ENCODE measurements around the gene MT1M. TPM values are rescaled to one million over a fixed set of nuclear protein-coding genes. Genes with fewer than 3 reads are reported as not detected.

The MT1M gene
- total and polyA plus RNA-seq, 2 of the 4 experiments (the other 2 are of a cell fraction): 0.10 TPM; not detected in 1

DNA sequence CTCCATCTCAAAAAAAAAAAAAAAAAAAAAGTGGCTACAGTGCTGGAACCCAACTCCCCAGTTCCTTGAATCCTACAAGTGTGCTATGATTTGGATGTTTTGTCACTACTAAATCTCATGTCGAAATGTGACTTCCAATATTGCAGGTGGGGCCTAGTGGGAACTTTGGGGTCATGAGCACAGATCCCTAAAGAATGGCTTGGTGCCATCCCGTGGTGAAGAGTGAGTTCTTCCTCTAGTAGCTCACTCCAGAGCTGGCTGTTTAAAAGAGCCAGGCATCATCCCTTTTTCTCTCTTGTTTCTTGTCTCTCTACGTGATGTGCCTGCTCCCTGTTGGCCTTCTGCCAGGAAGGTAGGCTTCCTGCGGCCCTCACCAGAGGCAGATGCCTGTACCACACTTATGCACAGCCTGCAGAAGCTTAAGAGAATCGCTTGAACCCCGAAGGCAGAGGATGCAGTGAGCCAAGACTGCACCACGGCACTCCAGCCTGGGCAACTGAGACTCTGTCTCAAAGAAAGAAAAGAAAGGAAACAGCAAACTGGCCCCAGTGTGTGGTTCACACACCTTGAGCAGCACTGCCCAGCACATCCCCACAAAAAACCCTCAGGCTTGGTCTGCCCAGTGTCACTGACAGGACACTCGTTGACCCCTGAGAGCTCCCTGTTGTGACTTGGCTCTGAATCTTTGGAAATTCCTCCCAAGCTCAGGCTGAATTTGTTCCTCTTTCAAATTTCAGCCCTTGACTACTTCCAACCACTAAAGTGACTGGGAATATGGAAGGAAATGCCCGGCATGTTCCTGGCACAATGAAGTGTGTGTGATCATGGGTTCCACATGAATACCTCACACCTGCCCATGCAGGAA is 3.7 kb upstream of the MT1M start (continued):
- no peak for TF ChIP-seq MXI1 (IDR thresholded peaks at IDR 0.05; ENCODE audit: borderline replicate concordance, low read depth, low read length)

DNA sequence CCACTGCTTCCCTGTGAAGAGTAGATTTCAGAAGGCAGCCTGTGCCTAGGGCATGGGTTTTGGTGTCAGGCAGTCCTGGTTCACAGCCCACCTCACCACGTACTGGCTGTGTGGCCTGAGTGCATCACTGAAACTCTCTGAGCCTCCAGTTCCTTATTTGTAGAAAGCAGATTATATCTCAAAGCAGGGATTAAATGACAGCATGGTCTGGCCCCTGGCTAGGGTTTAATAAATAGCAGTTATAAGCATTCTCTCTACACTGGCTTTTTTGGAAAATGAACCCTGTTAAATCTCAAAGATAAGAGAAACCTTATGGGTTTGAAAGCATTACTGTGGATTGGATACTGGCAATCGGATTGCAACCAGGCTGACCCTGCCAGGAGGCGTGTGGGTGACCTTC is 2.9 kb upstream of the MT1M start:
- no peak overlapping the region for H2BK120ac ChIP-seq (ENCODE audit: low read depth, low read length)
- H3K27ac ChIP-seq (ENCODE audit: insufficient read depth, low read length): no peak overlapping the region
- intact Hi-C loops (cut with micrococcal nuclease) (loop anchor here (5.0 kb wide), 1 partner anchor 53 kb away; the partner anchor contains the start of gene MT1X), in situ Hi-C loops (cut with MboI; ENCODE audit: low sequenced_read_pairs) (no loop called here), dilution Hi-C loops (cut with HindIII; ENCODE audit: low sequenced_read_pairs, unreplicated experiment) (no loop called here)
- no peak overlapping the region for H2BK5ac ChIP-seq (ENCODE audit: low read depth, low read length, poor library complexity, severe bottlenecking)
- H3K4me1 ChIP-seq (ENCODE audit: control insufficient read depth, insufficient read depth, low read length): peaks cover 17% of the 10 kb centered on the region
- no peak overlapping the region for H2AK9ac ChIP-seq (replicated peaks; ENCODE audit: low read depth, low read length, poor library complexity)
- H3K23ac ChIP-seq (ENCODE audit: low read depth, low read length): no peak overlapping the region
- no peak overlapping the region for H2AFZ ChIP-seq (replicated peaks; ENCODE audit: low read length, poor library complexity)
- H3K9ac ChIP-seq (ENCODE audit: low read depth, low read length): no peak overlapping the region
- H3K36me3 ChIP-seq (ENCODE audit: control insufficient read depth, insufficient read depth, low read length): no peaks in the 10 kb centered on the region
- ChIA-PET CTCF (interaction anchor here (1.3 kb wide), 1 partner anchor 29 kb away, joined by 4 read pairs; no protein-coding TSS in a partner anchor), POLR2A (ENCODE audit: unreplicated experiment) (no interaction called here)
- H3K79me1 ChIP-seq (ENCODE audit: low read depth in 1 of 2, low read length in 2 of 2): peaks cover 3 to 13% of the 10 kb centered on the region in 2 experiments; a peak in 3 of 4 replicates
- no peak overlapping the region for H2BK20ac ChIP-seq (ENCODE audit: low read depth, low read length)
- H4K8ac ChIP-seq (ENCODE audit: low read depth in 2 of 2, low read length in 2 of 2): no peak overlapping the region
- no peak overlapping the region for H4K5ac ChIP-seq (ENCODE audit: low read depth, low read length)
- ATAC-seq (ENCODE audit: low read depth) (no peak), DNase-seq (no peak)
- WGBS, 2 experiments (ENCODE audit: extremely low coverage in 2 of 2, insufficient read length in 1 of 2): 94% methylated on average over 2 of the region's 3 CpGs; no CpG with 5 or more reads in 1 of the 2 experiments
- H3K18ac ChIP-seq (ENCODE audit: low read depth, low read length): no peak overlapping the region
- no peaks in the 10 kb centered on the region for H4K20me1 ChIP-seq (ENCODE audit: insufficient read depth, low read length)
- no peak overlapping the region for H3K4ac ChIP-seq (ENCODE audit: low read depth, low read length)
- no peak overlapping the region for H2BK15ac ChIP-seq (ENCODE audit: low read depth, low read length)
- H3K9me3 ChIP-seq (ENCODE audit: control insufficient read depth, insufficient read depth, low read length): no peaks in the 10 kb centered on the region
- H3K9me1 ChIP-seq (ENCODE audit: insufficient read depth, low read length): peaks cover 4% of the 10 kb centered on the region; the same call in 1 of the 2 replicates
- H3K14ac ChIP-seq (replicated peaks; ENCODE audit: low read depth, low read length): no peak overlapping the region
- H3K27me3 ChIP-seq (ENCODE audit: control insufficient read depth, insufficient read depth, low read length): peaks cover 34% of the 10 kb centered on the region
- no peak overlapping the region for H3K4me3 ChIP-seq (ENCODE audit: insufficient read depth, low read depth, low read length)
- H3K56ac ChIP-seq (ENCODE audit: extremely low read depth, insufficient read depth, low read length): no peak overlapping the region
- BruUV-seq (replicated peaks): no TSS peak
- H4K91ac ChIP-seq (ENCODE audit: insufficient read depth, low read depth, low read length): no peak overlapping the region
- no peak overlapping the region; the same call in 1 of the 2 replicates for H2AK5ac ChIP-seq (ENCODE audit: low read depth, low read length)
- no peak overlapping the region for H3K4me2 ChIP-seq (ENCODE audit: low read depth, low read length)
- TF ChIP-seq, protein P1, sequence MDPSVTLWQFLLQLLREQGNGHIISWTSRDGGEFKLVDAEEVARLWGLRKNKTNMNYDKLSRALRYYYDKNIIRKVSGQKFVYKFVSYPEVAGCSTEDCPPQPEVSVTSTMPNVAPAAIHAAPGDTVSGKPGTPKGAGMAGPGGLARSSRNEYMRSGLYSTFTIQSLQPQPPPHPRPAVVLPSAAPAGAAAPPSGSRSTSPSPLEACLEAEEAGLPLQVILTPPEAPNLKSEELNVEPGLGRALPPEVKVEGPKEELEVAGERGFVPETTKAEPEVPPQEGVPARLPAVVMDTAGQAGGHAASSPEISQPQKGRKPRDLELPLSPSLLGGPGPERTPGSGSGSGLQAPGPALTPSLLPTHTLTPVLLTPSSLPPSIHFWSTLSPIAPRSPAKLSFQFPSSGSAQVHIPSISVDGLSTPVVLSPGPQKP (IDR thresholded peaks at IDR 0.05; ENCODE audit: borderline replicate concordance, low read depth, low read length): no peak
- no peak for TF ChIP-seq MAZ (IDR thresholded peaks at IDR 0.05; ENCODE audit: borderline replicate concordance, low read depth, low read length)
- no peak for TF ChIP-seq CEBPB (IDR thresholded peaks at IDR 0.05; ENCODE audit: low read depth, low read length)
- no peak for TF ChIP-seq MAFK (IDR thresholded peaks at IDR 0.05; ENCODE audit: low read depth, low read length)
- no peak for TF ChIP-seq BHLHE40 (IDR thresholded peaks at IDR 0.05; ENCODE audit: low read depth, low read length)
- no peak for TF ChIP-seq CHD1 (IDR thresholded peaks at IDR 0.05; ENCODE audit: low read depth, low read length)
- TF ChIP-seq, protein P2, sequence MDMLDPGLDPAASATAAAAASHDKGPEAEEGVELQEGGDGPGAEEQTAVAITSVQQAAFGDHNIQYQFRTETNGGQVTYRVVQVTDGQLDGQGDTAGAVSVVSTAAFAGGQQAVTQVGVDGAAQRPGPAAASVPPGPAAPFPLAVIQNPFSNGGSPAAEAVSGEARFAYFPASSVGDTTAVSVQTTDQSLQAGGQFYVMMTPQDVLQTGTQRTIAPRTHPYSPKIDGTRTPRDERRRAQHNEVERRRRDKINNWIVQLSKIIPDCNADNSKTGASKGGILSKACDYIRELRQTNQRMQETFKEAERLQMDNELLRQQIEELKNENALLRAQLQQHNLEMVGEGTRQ (IDR thresholded peaks at IDR 0.05; ENCODE audit: low read depth, low read length): no peak
- TF ChIP-seq, protein P3, sequence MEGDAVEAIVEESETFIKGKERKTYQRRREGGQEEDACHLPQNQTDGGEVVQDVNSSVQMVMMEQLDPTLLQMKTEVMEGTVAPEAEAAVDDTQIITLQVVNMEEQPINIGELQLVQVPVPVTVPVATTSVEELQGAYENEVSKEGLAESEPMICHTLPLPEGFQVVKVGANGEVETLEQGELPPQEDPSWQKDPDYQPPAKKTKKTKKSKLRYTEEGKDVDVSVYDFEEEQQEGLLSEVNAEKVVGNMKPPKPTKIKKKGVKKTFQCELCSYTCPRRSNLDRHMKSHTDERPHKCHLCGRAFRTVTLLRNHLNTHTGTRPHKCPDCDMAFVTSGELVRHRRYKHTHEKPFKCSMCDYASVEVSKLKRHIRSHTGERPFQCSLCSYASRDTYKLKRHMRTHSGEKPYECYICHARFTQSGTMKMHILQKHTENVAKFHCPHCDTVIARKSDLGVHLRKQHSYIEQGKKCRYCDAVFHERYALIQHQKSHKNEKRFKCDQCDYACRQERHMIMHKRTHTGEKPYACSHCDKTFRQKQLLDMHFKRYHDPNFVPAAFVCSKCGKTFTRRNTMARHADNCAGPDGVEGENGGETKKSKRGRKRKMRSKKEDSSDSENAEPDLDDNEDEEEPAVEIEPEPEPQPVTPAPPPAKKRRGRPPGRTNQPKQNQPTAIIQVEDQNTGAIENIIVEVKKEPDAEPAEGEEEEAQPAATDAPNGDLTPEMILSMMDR (conservative IDR thresholded peaks at IDR 0.05; ENCODE audit: low read depth, low read length): no peak
- TF ChIP-seq RCOR1 (IDR thresholded peaks at IDR 0.05; ENCODE audit: insufficient replicate concordance, low read length): no peak
- TF ChIP-seq RAD21 (IDR thresholded peaks at IDR 0.05; ENCODE audit: low read length): no peak
- TF ChIP-seq RFX5 (IDR thresholded peaks at IDR 0.05; ENCODE audit: low read depth, low read length): no peak
